Kidney tubule cell (primary cell): Measurements from ENCODE around the gene EDN2.

ENCODE experiments used
- DNase-seq: peaks from one replicate; pipeline ENCODE4 v3.0.0-alpha.2; 2018; ENCODE audit warnings: low spot score

EDN2 gene

GRCh38 chr1:41517062-41517438 lies 32.6 kb upstream of the EDN2 start:
- no peak for DNase-seq

- peak; percentile 83 for DNase-seq
Measured at GRCh38 chr1:41516168-41517061, 31.9 kb upstream of the EDN2 start.

GRCh38 chr1:41515778-41516167 lies 31.3 kb upstream of the EDN2 start:
- no peak for DNase-seq

- DNase-seq: peak; percentile 76
Measured at GRCh38 chr1:41515131-41515678, 30.7 kb upstream of the EDN2 start.

GRCh38 chr1:41514381-41514780 lies 29.9 kb upstream of the EDN2 start:
- DNase-seq: peak; percentile 6

GRCh38 chr1:41513383-41513735 lies 28.9 kb upstream of the EDN2 start:
- no peak for DNase-seq

GRCh38 chr1:41512701-41513382 lies 28.4 kb upstream of the EDN2 start:
- DNase-seq: no peak

- DNase-seq: no peak
Measured at GRCh38 chr1:41511239-41511540, 26.7 kb upstream of the EDN2 start.

- DNase-seq: no peak
Measured at GRCh38 chr1:41510531-41511238, 26.2 kb upstream of the EDN2 start.

- DNase-seq: no peak
Measured at GRCh38 chr1:41509270-41509671, 24.8 kb upstream of the EDN2 start.

- no peak for DNase-seq
Measured at GRCh38 chr1:41508290-41508689, 23.8 kb upstream of the EDN2 start.

GRCh38 chr1:41507836-41508235 lies 23.4 kb upstream of the EDN2 start:
- DNase-seq: no peak

- DNase-seq: no peak
Measured at GRCh38 chr1:41507110-41507720, 22.7 kb upstream of the EDN2 start.

GRCh38 chr1:41504114-41505035 lies 19.9 kb upstream of the EDN2 start:
- DNase-seq: peak; percentile 96

- no peak for DNase-seq
Measured at GRCh38 chr1:41503538-41504113, 19.1 kb upstream of the EDN2 start.

- DNase-seq: peak; percentile 55
Measured at GRCh38 chr1:41502912-41503311, 18.4 kb upstream of the EDN2 start.

- peak; percentile 85 for DNase-seq
Measured at GRCh38 chr1:41501581-41501980, 17.1 kb upstream of the EDN2 start.

GRCh38 chr1:41500781-41501518 lies 16.5 kb upstream of the EDN2 start:
- peak; percentile 67 for DNase-seq

GRCh38 chr1:41500378-41500777 lies 15.9 kb upstream of the EDN2 start:
- peak; percentile 92 for DNase-seq

GRCh38 chr1:41499591-41499990 lies 15.1 kb upstream of the EDN2 start:
- no peak for DNase-seq
